BLaER1 treated with 17β-estradiol and CSF1 and Interleukin-3, amounts not matched to agents 10 nM and 100 nM (cell line): ENCODE measurements around the gene MCIDAS.

Experiments used
- H3K27ac ChIP-seq, 11 experiments: shearing (Covaris generic); formaldehyde crosslinking; 2 replicates each; pipeline ENCODE4 v1.8.1; 2022
- H3K27me3 ChIP-seq, 11 experiments: shearing (Covaris generic); formaldehyde crosslinking; 2 replicates each; pipeline ENCODE4 v1.8.1; 2022
- H3K36me3 ChIP-seq, 11 experiments: shearing (Covaris generic); formaldehyde crosslinking; 2 replicates each; pipeline ENCODE4 v1.8.1; 2022
- H3K4me1 ChIP-seq, 10 experiments: shearing (Covaris generic); formaldehyde crosslinking; 2 replicates each; pipeline ENCODE4 v1.8.1; 2022
- H3K4me2 ChIP-seq, 11 experiments: shearing (Covaris generic); formaldehyde crosslinking; 2 replicates each; pipeline ENCODE4 v1.8.1; 2022
- H3K4me3 ChIP-seq, 10 experiments: shearing (Covaris generic); formaldehyde crosslinking; 2 replicates each; pipeline ENCODE4 v1.8.1; 2022
- H3K9ac ChIP-seq, 11 experiments: shearing (Covaris generic); formaldehyde crosslinking; 2 replicates each; pipeline ENCODE4 v1.8.1; 2022
- H3K9me3 ChIP-seq, 11 experiments: shearing (Covaris generic); formaldehyde crosslinking; replicated peaks in 1 of 11; 2 replicates each; pipeline ENCODE4 v1.8.1; 2022
- H4K20me1 ChIP-seq, 11 experiments: shearing (Covaris generic); formaldehyde crosslinking; 2 replicates each; pipeline ENCODE4 v1.8.1; 2022
- Cebpa-rat ChIP-seq, 11 experiments: shearing (Covaris generic); IDR thresholded peaks; 2 replicates each; pipeline ENCODE4 v1.8.1; 2022

Gene MCIDAS

GRCh38 chr5:55232985-55233928 is 6.1 kb upstream of the MCIDAS start, which contains the start of gene CCNO:
CCNO (minus strand) TSS chr5:55233608; CDS start chr5:55233523, 85 bp downstream.
- Histone ChIP-seq H3K4me2 (peak within 1 kb of the TSS; percentile 96 to 99 (median 98)), H3K4me3 (peak within 1 kb of the TSS; percentile 58 to 73 (median 64)), H3K27me3 (peaks cover 71 to 83% (median 73%) of the 10 kb centered on the region in 11 experiments), H3K36me3 (no peaks in the 10 kb centered on the region), H3K27ac (no peak within 1 kb of the TSS), H3K4me1 (peaks cover 22 to 35% (median 33%) of the 10 kb centered on the region in 10 experiments), H3K9me3 (no peaks in the 10 kb centered on the region), H3K9ac (peak within 1 kb of the TSS in 10 of 11 experiments; percentile 15 to 57 (median 42); a peak in 17 of 22 replicates), H4K20me1 (peaks cover 4 to 69% (median 47%) of the 10 kb centered on the region in 11 experiments; a peak in 20 of 22 replicates)
- TF ChIP-seq Cebpa-rat (IDR thresholded peaks at IDR 0.05), result no peak

GRCh38 chr5:55232271-55232984 is 5.3 kb upstream of the MCIDAS start:
- no peaks in the 10 kb centered on the region for H3K36me3 ChIP-seq
- H3K4me1 ChIP-seq, result peaks cover 24 to 40% (median 34%) of the 10 kb centered on the region in 10 experiments
- no peak overlapping the region for H3K27ac ChIP-seq
- no peaks in the 10 kb centered on the region for H3K9me3 ChIP-seq
- H3K27me3 ChIP-seq, result peaks cover 79 to 90% (median 82%) of the 10 kb centered on the region in 11 experiments
- peak overlapping the region; percentile 96 to 99 (median 98) for H3K4me2 ChIP-seq
- TF ChIP-seq Cebpa-rat (IDR thresholded peaks at IDR 0.05), result no peak
- H3K4me3 ChIP-seq, result peak overlapping the region; percentile 58 to 73 (median 64)
- peaks cover 4 to 77% (median 55%) of the 10 kb centered on the region in 11 experiments; a peak in 20 of 22 replicates for H4K20me1 ChIP-seq
- H3K9ac ChIP-seq, result peak overlapping the region in 5 of 11 experiments; percentile 37 to 57 (median 42); a peak in 8 of 22 replicates

DNA sequence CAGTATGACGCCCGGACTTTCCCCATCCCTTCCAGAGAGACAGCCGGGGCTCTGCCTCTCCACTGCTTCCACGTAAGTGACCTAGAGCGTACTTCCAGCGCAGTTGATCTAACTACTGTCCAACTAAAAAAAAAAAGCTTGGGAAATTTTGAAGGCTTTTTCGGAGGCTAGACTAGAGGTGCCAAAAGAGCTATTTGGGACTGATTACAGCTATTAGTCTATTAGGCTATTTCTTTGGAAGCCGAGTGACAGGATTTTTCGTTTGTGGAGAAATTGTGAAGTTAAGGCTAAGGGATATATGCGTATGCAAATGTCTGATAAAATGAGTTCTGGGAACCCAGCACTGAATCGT is 4.8 kb upstream of the MCIDAS start:
- H3K27ac ChIP-seq, result no peak overlapping the region
- H3K4me2 ChIP-seq, result peak overlapping the region; percentile 96 to 99 (median 98); a peak in 21 of 22 replicates
- H3K4me1 ChIP-seq, result peaks cover 26 to 45% (median 39%) of the 10 kb centered on the region in 10 experiments
- peaks cover 85 to 92% (median 87%) of the 10 kb centered on the region in 11 experiments for H3K27me3 ChIP-seq
- no peak overlapping the region for H3K9ac ChIP-seq
- no peaks in the 10 kb centered on the region for H3K9me3 ChIP-seq
- peak overlapping the region in 9 of 10 experiments; percentile 4 to 73 (median 60); a peak in 13 of 20 replicates for H3K4me3 ChIP-seq
- TF ChIP-seq Cebpa-rat (IDR thresholded peaks at IDR 0.05), result no peak
- H3K36me3 ChIP-seq, result no peaks in the 10 kb centered on the region
- peaks cover 4 to 82% (median 61%) of the 10 kb centered on the region in 11 experiments; a peak in 20 of 22 replicates for H4K20me1 ChIP-seq

GRCh38 chr5:55231029-55231918 is 4.2 kb upstream of the MCIDAS start:
- H3K27me3 ChIP-seq, result peaks cover 91 to 98% (median 93%) of the 10 kb centered on the region in 11 experiments
- no peaks in the 10 kb centered on the region for H3K36me3 ChIP-seq
- TF ChIP-seq Cebpa-rat (IDR thresholded peaks at IDR 0.05), result no peak
- H3K27ac ChIP-seq, result no peak overlapping the region
- H3K9ac ChIP-seq, result no peak overlapping the region
- no peaks in the 10 kb centered on the region for H3K9me3 ChIP-seq
- peak overlapping the region in 8 of 10 experiments; percentile 4 to 67 (median 46); a peak in 11 of 20 replicates for H3K4me3 ChIP-seq
- H3K4me2 ChIP-seq, result peak overlapping the region; percentile 5 to 99 (median 52); a peak in 21 of 22 replicates
- peaks cover 4 to 88% (median 63%) of the 10 kb centered on the region in 11 experiments; a peak in 20 of 22 replicates for H4K20me1 ChIP-seq
- H3K4me1 ChIP-seq, result peaks cover 32 to 51% (median 45%) of the 10 kb centered on the region in 10 experiments

- Histone ChIP-seq H3K27ac (no peak overlapping the region), H3K9me3 (no peaks in the 10 kb centered on the region), H3K4me3 (no peak overlapping the region), H3K27me3 (peaks cover 100% of the 10 kb centered on the region in 11 experiments), H3K36me3 (no peaks in the 10 kb centered on the region), H4K20me1 (peaks cover 4 to 97% (median 63%) of the 10 kb centered on the region in 11 experiments; a peak in 20 of 22 replicates), H3K4me2 (no peak overlapping the region), H3K4me1 (peaks cover 32 to 54% (median 46%) of the 10 kb centered on the region in 10 experiments), H3K9ac (no peak overlapping the region)
- TF ChIP-seq Cebpa-rat (IDR thresholded peaks at IDR 0.05), result no peak
Observed at GRCh38 chr5:55230086-55230629, 3.0 kb upstream of the MCIDAS start.

DNA sequence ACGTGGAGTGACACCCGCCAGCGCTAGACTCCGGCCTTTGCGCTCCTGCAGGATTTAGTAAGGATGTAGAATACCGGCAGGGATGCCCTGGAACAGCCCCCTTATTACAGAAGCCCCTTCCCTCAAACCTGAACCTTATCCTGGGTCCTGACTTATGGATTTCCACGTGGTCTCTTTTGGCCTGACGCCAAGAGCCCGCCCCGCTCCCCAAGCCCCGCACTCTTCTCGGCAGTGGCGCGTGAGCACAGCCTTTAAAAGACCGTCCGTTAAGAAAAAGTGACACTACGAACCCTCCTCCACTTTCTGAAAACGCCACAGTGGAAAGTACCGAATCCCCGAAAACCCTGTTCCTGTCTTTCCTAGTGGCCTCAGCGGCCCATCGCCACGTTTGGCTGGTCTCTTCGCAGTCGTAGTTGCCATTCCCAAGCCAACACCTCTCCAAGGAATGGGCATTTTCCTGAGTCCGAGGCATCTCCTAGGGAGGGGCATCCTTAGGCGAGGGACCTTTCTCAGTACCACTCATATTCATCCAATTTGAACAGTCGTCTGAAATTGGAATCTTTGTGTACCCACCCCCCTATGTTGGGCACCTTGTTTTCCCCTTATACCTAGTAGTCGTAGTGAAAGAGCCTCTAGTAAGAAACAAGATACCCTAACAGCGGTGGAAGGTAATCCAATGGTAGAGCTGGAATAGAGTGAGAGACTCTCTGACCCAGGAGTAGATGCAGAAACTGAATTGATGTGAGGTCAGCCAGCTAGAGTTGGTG is 732 bp upstream of the MCIDAS start:
- Histone ChIP-seq H3K9me3 (peaks cover 9 to 19% (median 10%) of the 10 kb centered on the region in 11 experiments), H3K4me3 (peak overlapping the region; percentile 49 to 70 (median 58)), H3K4me2 (peak overlapping the region; percentile 82 to 99 (median 93)), H3K4me1 (peaks cover 15 to 37% (median 32%) of the 10 kb centered on the region in 10 experiments), H3K36me3 (no peaks in the 10 kb centered on the region), H3K27ac (no peak overlapping the region), H3K27me3 (peaks cover 100% of the 10 kb centered on the region in 11 experiments), H4K20me1 (peaks cover 4 to 81% (median 58%) of the 10 kb centered on the region in 11 experiments; a peak in 20 of 22 replicates), H3K9ac (no peak overlapping the region; a peak in 1 of 22 replicates)
- TF ChIP-seq Cebpa-rat (IDR thresholded peaks at IDR 0.05), result no peak
